ENCODE data around the gene B4GAT1. TPM values are rescaled to one million over a fixed set of nuclear protein-coding genes. Genes with fewer than 3 reads are reported as not detected.

B4GAT1 gene
- total RNA-seq, 1 experiment from 2014 or later: 41.1 TPM

DNA sequence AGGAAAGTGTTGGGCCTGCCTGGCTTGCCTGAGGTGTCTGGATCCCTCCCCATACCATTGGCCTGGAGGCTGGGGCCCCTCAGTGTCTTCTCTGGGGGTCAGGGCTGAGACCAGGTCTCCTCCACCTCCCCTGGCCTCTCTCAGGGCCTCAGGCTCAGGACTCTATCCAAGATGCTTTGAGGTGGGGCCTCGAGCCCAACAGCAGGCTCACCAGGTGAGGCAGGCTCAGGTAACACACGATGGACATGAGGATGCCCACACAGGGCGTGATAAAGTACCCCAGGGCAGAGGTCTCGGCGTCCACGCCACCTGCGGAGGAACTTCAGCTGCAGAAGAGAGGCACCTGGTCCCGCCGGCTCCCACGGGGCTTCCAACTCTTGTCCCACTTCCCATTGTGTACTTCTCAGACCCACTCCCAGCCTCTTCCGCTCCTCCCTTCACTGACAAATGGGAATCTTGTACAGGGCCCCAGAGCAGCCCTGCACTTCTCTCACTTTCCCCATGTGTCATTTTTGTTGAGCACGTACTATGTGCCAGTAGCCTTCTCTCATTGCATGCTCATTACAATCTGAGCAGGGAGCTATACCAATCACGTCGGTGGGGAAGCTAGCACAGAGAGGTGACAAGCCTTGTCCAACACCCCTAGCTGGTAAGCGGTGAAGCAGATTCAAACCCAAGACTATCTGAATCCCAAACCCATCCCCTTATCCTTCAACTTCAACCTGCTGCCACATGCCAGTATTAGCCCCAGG is 20.3 kb upstream of the B4GAT1 start:
- CTCF ChIA-PET: no interaction called here
- no TSS peak for BruUV-seq (replicated peaks)
- Histone ChIP-seq H2AFZ (ENCODE audit: low read length) (no peak overlapping the region), H3K36me3 (ENCODE audit: low read depth, low read length) (peaks cover 31% of the 10 kb centered on the region), H3F3A (ENCODE audit: low read length, unreplicated experiment) (peaks cover 2% of the 10 kb centered on the region), H3K9me2 (replicated peaks; ENCODE audit: low read length) (no peaks in the 10 kb centered on the region), H3K4me3 (ENCODE audit: low read length) (no peak overlapping the region), H3K9me3 (ENCODE audit: low read length) (no peaks in the 10 kb centered on the region), H3K79me2 (ENCODE audit: low read length) (peaks cover 32% of the 10 kb centered on the region), H3K4me2 (ENCODE audit: low read length) (no peak overlapping the region), H3K27ac (ENCODE audit: low read length) (no peak overlapping the region), H3K4me1 (ENCODE audit: insufficient read depth, low read length) (peaks cover 15% of the 10 kb centered on the region), H4K20me1 (ENCODE audit: low read length) (no peaks in the 10 kb centered on the region), H3K9ac (ENCODE audit: low read length) (no peak overlapping the region), H3K27me3 (ENCODE audit: low read length) (no peaks in the 10 kb centered on the region)
- DNase-seq: no peak
- TF ChIP-seq EZH2phosphoT487 (IDR thresholded peaks at IDR 0.05; ENCODE audit: borderline replicate concordance, low read length) (no peak), CTCF (conservative IDR thresholded peaks at IDR 0.05; ENCODE audit: low read depth, low read length) (no peak), EZH2 (IDR thresholded peaks at IDR 0.05; ENCODE audit: low read length, unreplicated experiment) (no peak)
- POLR2A ChIA-PET (ENCODE audit: unreplicated experiment): interaction anchor here (0.5 to 0.6 kb wide), 2 partner anchors 25 to 87 kb away, joined by 4 read pairs; no protein-coding TSS in a partner anchor
- no peak for ATAC-seq
- intact Hi-C loops (cut with micrococcal nuclease): no loop called here

- CTCF ChIA-PET: no interaction called here
- Histone ChIP-seq H3K9me2 (replicated peaks; ENCODE audit: low read length) (no peaks in the 10 kb centered on the region), H3K4me1 (ENCODE audit: insufficient read depth, low read length) (peaks cover 9% of the 10 kb centered on the region), H3K27me3 (ENCODE audit: low read length) (no peaks in the 10 kb centered on the region), H3K4me3 (ENCODE audit: low read length) (no peak overlapping the region), H3K9me3 (ENCODE audit: low read length) (no peaks in the 10 kb centered on the region), H3K4me2 (ENCODE audit: low read length) (no peak overlapping the region), H3K27ac (ENCODE audit: low read length) (no peak overlapping the region), H3K79me2 (ENCODE audit: low read length) (peaks cover 32% of the 10 kb centered on the region), H3K9ac (ENCODE audit: low read length) (no peak overlapping the region), H4K20me1 (ENCODE audit: low read length) (no peaks in the 10 kb centered on the region), H2AFZ (ENCODE audit: low read length) (no peak overlapping the region), H3F3A (ENCODE audit: low read length, unreplicated experiment) (no peaks in the 10 kb centered on the region), H3K36me3 (ENCODE audit: low read depth, low read length) (peaks cover 35% of the 10 kb centered on the region)
- TF ChIP-seq EZH2phosphoT487 (IDR thresholded peaks at IDR 0.05; ENCODE audit: borderline replicate concordance, low read length) (no peak), EZH2 (IDR thresholded peaks at IDR 0.05; ENCODE audit: low read length, unreplicated experiment) (no peak), CTCF (conservative IDR thresholded peaks at IDR 0.05; ENCODE audit: low read depth, low read length) (no peak)
- DNase-seq: no peak
- POLR2A ChIA-PET (ENCODE audit: unreplicated experiment): interaction anchor here (0.6 kb wide), 1 partner anchor 87 kb away, joined by 4 read pairs; no protein-coding TSS in a partner anchor
- no peak for ATAC-seq
- BruUV-seq (replicated peaks): no TSS peak
- intact Hi-C loops (cut with micrococcal nuclease): no loop called here
Observed at GRCh38 chr11:66366844-66367477, 19.5 kb upstream of the B4GAT1 start.
